ENCODE results near the gene CDK10.

Gene CDK10

DNA sequence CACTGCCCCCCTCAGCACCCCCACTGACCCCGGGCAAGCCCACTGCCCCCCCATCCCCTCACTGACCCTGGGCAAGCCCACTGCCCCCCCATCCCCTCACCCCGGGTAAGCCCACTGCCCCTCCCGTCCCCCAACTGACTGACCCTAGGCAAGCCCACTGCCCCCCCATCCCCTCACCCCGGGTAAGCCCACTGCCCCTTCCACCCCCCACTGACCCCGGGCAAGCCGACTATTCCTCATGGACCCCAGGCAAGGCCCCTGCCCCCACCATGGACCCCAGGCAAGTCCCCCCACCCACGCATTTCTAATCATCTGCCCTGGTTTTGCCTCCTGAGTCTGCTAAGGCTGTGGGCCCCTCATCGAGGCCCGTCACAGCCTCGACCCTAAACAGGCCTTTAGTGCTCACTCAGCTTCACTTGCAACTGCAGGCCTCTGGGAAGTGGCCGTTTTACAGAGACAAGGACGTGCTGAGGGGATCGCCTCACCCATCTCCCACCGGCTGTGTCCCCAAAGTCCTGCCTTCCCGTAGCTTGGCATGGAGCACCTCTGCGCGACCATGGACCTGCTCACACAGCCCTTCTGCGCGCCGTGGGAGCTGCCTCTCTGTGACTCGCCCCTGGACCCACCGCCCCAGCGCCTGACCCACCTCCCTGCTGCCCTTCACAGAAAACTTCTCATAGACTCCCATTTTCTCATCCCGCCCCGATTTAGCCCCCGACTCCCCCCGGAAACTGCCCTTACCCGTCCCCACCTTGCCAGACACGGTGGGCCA lies 30.6 kb downstream of the CDK10 start:
- DNase-seq, result no peak

DNA sequence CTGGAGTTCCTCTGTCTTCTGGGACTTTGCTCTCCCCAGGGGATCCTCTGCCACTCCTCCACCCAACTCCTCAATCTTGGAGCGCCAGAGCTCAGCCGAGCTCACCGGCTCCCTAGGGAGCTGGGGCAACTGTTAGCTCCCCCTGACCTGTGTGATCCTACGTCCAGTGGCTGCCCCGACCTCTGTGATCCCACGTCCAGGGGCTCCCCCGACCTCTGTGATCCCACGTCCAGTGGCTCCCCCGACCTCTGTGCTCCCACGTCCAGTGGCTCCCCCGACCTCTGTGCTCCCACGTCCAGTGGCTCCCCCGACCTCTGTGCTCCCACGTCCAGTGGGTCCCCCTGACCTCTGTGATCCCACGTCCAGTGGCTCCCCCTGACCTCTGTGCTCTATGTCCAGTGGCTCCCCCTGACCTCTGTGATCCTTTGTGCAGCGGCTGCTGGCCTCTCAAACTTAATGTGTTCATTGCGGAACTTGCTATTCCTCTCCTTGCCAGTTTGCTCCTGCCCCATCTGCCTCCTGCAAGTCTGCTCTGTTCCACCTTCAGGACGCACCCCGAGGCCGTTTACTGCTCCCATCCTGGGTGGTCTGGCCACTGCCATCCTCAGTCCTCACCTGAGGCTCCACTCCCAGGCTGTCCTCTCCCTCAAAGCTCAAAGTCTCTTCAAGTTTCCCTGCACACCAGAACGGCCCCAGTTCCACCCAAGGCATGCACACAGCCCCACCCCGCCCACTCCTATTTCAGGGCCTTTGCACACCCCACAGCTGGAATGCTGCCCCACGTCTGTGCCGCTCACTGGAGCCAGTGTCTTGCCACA lies 31.4 kb downstream of the CDK10 start:
- DNase-seq, result no peak

- DNase-seq, result no peak
Measured at GRCh38 chr16:89720551-89720812, 34.0 kb downstream of the CDK10 start.

DNA sequence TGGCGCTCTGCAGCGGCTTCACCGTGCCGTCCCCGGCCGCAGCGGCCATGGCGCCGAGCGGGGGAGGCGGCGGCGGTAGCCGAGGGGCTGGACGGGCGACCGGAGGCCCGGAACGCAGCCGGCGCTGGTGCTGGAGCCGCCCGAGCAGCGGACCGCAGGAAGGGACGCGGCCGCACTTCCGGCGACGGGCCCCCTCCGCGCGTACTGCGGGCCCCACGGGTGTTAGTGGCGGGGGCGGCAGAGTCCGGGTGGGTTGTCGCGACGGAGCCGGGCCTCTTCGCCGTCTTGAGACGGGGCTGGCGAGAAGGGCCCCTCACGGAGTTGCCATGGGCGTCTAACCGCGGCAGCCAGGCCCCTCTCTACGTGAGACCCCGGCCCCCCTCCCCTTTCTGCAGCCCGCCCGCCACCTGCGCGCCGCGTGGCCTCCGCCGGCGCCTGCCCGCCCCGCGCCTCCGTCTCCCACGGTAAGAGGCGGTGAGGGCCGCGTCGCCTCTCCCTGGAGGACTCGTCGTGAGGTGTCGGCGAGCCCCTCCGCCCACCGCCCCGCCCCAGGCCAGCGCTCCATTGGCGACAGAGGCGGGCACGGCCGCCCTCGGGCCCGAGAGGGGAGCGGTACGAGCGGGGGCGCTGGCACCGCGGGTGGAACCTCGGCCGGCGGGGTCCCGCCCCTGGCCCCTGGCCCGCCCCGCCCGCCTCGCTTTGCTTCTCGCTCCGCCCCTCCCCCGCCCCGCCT lies 34.5 kb downstream of the CDK10 start, which contains the start of the genes VPS9D1 and ZNF276:
VPS9D1 (minus strand) TSS at position 86 of the 733 bp plus-strand sequence; CDS start at position 49, 37 bp downstream.
ZNF276 (plus strand) TSS at position 725 of the 733 bp plus-strand sequence. CDS start 104 bp downstream, outside the sequence.
- DNase-seq, result no peak

GRCh38 chr16:89721546-89722391 lies 35.3 kb downstream of the CDK10 start:
- no peak for DNase-seq

- DNase-seq, result no peak
Measured at GRCh38 chr16:89722392-89723278, 36.1 kb downstream of the CDK10 start.

GRCh38 chr16:89723279-89724250 lies 37.1 kb downstream of the CDK10 start:
- no peak for DNase-seq

DNA sequence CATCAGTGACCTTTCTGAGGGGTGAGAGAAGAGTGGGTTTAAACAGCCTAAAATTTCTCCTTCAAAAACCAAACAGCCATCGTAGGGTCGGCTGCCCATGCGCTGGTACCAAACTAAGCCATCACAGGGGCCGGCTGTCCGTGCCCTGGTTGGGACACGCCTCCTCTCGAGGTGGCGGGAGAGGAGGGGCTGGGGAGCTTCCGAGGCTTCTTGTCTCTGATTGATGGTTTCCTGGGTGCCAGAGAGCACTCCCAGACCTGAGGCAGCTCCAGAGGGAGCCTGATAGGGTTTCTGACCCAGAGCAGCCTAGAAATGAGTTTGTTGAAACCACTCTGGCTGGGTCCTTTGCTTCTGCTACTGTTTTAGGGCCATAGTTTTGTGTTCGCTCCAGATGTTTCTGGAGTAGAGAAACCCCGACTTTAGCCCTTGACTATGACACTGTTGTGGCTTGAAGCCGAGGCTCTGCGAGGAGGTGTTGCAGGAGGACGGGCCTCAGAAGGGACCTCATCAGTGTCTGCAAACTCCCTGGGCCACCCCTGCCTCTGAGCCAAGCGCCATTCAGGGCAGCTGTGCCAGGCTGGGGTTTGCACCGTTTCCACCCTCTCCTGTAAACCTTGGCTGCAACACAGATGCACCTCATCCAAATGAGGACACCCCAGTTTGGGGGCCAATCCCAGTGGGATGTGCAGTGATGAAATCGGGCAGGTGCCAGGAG lies 41.1 kb downstream of the CDK10 start:
- DNase-seq, result no peak

- DNase-seq, result no peak
Measured at GRCh38 chr16:89729293-89729692, 42.8 kb downstream of the CDK10 start.

DNA sequence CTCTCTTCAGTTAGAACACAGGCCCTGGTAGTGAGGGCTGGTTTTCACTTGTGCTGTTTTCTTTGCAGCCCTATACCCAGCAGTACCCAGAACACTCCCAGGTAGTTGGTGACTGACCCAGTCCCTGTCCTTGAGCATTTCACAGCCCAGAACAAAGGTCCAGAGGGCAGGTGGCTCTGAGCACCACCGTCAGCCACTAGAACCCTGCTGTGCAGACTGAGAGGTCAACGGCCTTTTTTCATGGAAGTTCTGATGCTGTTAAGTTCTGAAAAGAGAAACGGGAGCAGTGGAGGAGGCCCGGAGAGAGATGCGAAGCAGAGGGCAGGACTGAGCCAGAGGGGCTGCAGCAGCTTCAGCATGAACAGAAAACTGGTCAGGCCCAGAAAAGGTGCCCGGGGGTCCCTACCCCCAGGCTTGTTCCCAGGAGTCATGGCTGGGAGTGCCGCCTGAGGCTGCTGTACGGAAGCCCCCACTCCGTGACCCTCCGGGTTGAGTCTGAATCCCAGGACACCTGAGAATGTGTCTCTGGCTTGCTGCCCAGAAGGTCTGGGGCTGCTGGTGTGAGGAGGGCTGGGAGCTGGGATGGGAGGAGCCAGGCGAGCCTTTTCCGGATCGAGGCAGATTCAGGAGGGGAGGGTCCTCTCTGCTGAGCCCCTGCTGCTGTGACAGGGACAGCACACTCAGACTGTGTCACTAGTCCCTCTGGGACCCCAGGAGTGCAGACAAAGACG lies 43.5 kb downstream of the CDK10 start:
- no peak for DNase-seq

DNA sequence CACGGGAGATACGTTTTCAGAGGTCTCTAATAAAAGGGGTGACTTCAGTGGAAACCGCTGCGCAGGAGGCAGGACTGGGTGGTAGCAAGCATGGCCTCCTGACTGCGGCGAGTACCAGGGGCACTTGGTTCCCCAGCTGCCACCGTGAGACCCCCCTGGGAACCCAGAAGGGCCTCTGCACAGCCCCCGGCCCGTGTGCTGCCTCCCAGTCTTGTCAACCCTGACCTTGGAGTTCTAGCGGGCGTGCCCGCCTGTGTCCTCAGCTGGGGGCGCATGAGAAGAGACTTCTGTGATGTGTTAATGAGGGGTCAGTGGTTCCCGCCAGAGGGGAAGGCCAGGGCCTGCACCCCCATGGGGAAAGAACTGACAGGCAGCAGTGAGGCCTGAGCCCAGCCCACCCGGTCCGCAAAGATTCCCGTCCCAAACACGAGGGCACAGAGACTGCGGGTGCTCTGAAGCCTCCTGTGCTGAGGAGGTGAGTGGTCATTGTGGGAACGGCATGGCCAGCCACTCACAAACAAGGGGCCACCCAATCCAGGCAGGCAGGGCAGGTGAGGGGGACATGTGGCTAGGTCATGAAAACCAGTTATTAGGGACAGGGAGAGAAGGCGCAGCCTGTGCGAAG lies 44.2 kb downstream of the CDK10 start:
- DNase-seq, result no peak

DNA sequence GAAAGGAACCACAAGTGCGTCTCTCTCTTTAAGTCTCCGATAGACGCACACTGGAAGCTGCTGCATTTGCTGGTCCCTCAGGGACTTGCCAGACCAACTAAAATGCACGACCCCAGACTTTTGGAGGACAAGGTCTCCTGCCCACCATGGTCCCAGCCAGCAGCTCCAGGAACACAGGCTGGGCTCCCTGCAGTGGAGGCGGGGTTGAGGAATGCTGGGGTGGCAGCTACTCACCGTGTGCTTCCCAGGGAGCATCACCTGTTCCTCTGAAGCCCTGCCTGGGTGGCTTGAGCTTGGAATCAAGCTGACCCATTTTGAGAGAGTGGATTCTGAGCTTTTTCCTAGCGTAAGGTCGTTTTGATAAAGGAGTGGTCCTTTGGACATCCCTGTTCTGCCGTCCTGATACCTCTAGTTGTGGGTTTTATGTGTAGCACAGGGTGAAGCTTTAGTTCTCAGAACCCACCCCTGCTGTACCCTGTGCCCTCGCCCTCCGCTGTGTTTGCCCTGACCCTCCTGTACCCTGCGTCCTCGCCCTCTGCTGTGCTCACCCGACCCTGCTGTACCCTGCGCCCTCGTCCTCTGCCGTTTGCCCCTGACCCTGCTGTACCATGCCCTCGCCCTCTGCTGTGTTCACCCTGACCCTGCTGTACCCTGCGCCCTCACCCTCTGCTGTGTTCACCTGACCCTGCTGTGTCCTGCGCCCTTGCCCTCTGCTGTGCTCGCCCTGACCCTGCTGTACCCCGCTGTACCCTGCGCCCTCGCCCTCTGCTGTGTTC lies 45.8 kb downstream of the CDK10 start:
- DNase-seq, result no peak

- DNase-seq, result no peak
Measured at GRCh38 chr16:89732918-89733242, 46.4 kb downstream of the CDK10 start.

DNA sequence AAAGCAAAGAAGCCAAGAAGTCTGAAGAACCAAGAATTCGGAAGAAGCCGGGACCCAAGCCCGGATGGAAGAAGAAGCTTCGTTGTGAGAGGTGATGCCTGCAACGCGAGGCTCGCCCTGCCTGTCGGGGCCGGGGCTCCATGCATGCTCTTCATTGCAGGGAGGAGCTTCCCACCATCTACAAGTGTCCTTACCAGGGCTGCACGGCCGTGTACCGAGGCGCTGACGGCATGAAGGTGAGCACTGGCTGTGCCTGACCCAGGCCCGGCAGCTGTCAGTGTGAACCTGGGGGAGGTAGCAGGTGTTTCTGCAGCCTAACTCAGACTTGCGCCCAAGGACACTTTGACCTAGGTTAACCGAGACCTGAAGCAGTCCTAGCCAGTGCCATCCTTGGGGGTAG lies 46.8 kb downstream of the CDK10 start:
- no peak for DNase-seq

GRCh38 chr16:89733792-89734191 lies 47.3 kb downstream of the CDK10 start:
- DNase-seq, result no peak

DNA sequence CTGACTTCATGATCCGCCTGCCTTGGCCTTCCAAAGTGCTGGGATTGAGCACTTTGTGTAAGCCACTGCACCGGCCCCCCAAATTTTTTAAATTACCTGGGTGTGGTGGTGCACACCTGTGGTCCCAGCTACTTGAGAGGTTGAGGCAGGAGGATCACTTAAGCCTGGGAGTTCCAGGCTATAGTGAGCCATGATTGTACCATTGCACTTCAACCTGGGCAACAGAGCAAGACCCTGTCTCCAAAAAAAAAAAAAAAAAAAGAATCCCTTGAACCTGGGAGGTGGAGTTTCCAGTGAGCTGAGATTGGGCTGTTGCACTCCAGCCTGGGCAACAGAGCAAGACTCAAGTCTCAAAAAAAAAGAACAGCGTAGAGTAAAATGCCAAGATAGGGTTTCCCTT lies 50.1 kb downstream of the CDK10 start:
- no peak for DNase-seq

DNA sequence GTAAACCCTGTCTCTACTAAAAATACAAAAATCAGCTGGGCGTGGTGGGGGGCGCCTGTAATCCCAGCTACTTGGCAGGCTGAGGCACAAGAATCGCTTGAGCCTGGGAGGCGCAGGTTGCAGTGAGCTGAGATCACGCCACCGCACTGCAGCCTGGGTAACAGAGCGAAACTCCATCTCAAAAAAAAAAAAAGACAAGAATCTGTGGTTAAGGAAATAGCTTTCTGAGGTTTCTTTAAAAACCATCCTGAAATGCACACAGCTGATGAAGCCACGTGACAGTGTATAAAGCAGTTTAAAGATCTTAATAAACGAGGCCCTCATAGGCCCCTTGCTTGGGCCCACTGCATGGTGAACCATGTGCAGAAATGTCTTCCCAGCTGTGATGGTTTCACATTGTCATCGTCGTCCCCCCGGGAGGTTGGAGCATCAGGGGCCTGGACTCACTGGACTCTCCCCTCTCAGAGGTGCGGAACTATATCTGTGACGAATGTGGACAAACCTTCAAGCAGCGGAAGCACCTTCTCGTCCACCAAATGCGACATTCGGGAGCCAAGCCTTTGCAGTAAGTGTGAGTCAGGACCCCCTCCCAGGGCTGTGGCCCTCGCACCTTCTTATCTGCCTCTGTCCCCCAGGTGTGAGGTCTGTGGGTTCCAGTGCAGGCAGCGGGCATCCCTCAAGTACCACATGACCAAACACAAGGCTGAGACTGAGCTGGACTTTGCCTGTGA lies 51.0 kb downstream of the CDK10 start:
- DNase-seq, result no peak
